SK-N-MC (cell line): ENCODE measurements around the gene LYPD3.

Experiments used
- EZH2 ChIP-seq: fragments of 200-600 bp; sonication (generic); IDR thresholded peaks from one replicate; pipeline ENCODE4 v1.6.1; 2017; ENCODE audit warnings: antibody characterized with exemption
- FOXP2 ChIP-seq: optimal IDR thresholded peaks from 2 replicates; pipeline ENCODE3; 2011; ENCODE audit warnings: mild to moderate bottlenecking, moderate library complexity; ENCODE audit not compliant: insufficient read depth; ENCODE audit errors: extremely low read length, control extremely low read depth

GRCh38 chr19:43441716-43442115 lies 23.7 kb downstream of the LYPD3 start:
- TF ChIP-seq EZH2 = no peak
- TF ChIP-seq FOXP2 = no peak
